Measurements from ENCODE around the gene EEFSEC.

DNA sequence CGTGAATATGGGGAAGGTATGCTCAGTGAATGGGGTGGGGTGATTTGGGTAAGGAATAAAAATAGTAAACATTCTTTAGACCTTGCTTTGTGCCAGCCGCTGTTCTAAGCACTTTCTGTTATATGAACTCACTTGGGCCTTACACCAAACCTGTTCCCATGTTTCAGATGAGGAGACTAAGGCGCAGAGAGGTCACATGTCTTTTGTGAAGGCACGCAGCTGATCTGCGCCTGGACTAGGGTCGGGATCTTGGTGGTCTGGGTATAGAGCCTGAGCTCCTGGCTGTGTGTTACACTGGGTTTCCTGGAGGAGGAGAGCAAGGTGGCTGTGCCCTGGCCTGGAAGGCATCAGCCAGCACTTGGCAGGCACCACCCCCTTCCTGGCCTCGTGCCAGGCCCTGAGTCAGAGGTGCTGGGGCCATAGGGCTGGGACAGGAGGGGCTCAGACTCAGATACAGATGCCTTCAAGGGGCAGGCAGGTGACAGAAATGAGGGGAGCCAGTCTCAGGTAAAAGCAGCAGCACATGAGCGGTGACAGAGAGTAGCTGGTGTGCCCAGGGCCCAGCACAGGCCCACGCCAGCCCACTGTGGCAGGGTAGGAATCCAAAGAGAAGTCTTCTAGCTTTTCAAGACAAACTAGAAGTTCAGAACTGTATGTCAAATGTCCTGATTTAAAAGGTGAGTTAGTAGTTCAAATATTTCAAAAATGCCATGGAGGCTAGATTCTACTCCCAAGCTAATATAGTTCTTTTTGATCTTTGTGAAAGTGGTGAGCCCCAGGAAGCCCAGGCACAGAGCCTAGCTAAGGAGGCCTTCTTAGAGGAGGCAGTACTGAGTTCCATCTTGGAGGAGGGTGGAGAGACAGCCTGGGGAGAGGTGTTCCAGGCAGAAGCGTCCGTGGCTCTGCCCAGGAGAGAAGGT is 230.3 kb downstream of the EEFSEC start:
- TF ChIP-seq CTCF (IDR thresholded peaks at IDR 0.05; ENCODE audit: insufficient read depth, low read length): no peak
- TF ChIP-seq POLR2AphosphoS5 (IDR thresholded peaks at IDR 0.05; ENCODE audit: low read depth): no peak
- no peak for TF ChIP-seq GABPA (IDR thresholded peaks at IDR 0.05; ENCODE audit: low read depth)
- no peak for TF ChIP-seq SPI1 (IDR thresholded peaks at IDR 0.05; ENCODE audit: borderline replicate concordance, low read depth)
- TF ChIP-seq, protein P1, sequence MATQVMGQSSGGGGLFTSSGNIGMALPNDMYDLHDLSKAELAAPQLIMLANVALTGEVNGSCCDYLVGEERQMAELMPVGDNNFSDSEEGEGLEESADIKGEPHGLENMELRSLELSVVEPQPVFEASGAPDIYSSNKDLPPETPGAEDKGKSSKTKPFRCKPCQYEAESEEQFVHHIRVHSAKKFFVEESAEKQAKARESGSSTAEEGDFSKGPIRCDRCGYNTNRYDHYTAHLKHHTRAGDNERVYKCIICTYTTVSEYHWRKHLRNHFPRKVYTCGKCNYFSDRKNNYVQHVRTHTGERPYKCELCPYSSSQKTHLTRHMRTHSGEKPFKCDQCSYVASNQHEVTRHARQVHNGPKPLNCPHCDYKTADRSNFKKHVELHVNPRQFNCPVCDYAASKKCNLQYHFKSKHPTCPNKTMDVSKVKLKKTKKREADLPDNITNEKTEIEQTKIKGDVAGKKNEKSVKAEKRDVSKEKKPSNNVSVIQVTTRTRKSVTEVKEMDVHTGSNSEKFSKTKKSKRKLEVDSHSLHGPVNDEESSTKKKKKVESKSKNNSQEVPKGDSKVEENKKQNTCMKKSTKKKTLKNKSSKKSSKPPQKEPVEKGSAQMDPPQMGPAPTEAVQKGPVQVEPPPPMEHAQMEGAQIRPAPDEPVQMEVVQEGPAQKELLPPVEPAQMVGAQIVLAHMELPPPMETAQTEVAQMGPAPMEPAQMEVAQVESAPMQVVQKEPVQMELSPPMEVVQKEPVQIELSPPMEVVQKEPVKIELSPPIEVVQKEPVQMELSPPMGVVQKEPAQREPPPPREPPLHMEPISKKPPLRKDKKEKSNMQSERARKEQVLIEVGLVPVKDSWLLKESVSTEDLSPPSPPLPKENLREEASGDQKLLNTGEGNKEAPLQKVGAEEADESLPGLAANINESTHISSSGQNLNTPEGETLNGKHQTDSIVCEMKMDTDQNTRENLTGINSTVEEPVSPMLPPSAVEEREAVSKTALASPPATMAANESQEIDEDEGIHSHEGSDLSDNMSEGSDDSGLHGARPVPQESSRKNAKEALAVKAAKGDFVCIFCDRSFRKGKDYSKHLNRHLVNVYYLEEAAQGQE (IDR thresholded peaks at IDR 0.05; ENCODE audit: insufficient replicate concordance, low read depth): no peak

Measured in HL-60 (cell line).